IMR-90 (cell line): ENCODE data around the gene AKT2. TPM values are rescaled to one million over a fixed set of nuclear protein-coding genes. Genes with fewer than 3 reads are reported as not detected.

Experiments used
- ATAC-seq: fragments of 200-7000 bp; cut with Tn5 transposase; 2 replicates; pipeline ENCODE4 v1.9.1; 2020; ENCODE audit warnings: low read depth, mild to moderate bottlenecking, moderate library complexity
- BruUV-seq: library from RNA; stranded (reverse); fragments of 400-500 nt; replicated peaks from 2 replicates; lab custom pipeline; 2021; lab: Mats Ljungman, UMichigan
- CTCF ChIA-PET: fragments of 300-600 bp; formaldehyde crosslinking; extraction: SDS; loops from one replicate; lab custom pipeline; 2021; ENCODE audit warnings: antibody characterized with exemption; lab: Yijun Ruan, JAX
- POLR2A ChIA-PET: fragments of 300-600 bp; sonication (Branson Sonifier 250); formaldehyde crosslinking; loops from one replicate; lab custom pipeline; 2022; ENCODE audit warnings: antibody characterized with exemption; ENCODE audit not compliant: unreplicated experiment; lab: Charles Lee
- DNase-seq: peaks from one replicate; pipeline ENCODE4 v3.0.0; 2013
- H2AFZ ChIP-seq: replicated peaks from 2 replicates; pipeline ENCODE3; 2013; ENCODE audit warnings: low read length, mild to moderate bottlenecking; ENCODE audit not compliant: poor library complexity
- H2AK5ac ChIP-seq: 2 replicates; pipeline ENCODE4 v1.6.1; 2013; ENCODE audit warnings: low read depth, low read length, inconsistent platforms
- H2AK9ac ChIP-seq: replicated peaks from 2 replicates; pipeline ENCODE3; 2013; ENCODE audit warnings: mild to moderate bottlenecking, low read depth, low read length, moderate library complexity; ENCODE audit not compliant: poor library complexity
- H2BK120ac ChIP-seq: 2 replicates; pipeline ENCODE4 v1.6.1; 2013; ENCODE audit warnings: low read depth, low read length, inconsistent platforms
- H2BK15ac ChIP-seq: 3 replicates; pipeline ENCODE4 v1.6.1; 2013; ENCODE audit warnings: low read depth, low read length, inconsistent platforms
- H2BK20ac ChIP-seq: 2 replicates; pipeline ENCODE4 v1.6.1; 2013; ENCODE audit warnings: low read depth, mild to moderate bottlenecking, inconsistent platforms, low read length, moderate library complexity
- H2BK5ac ChIP-seq: 2 replicates; pipeline ENCODE4 v1.6.1; 2013; ENCODE audit warnings: mild to moderate bottlenecking, low read depth, low read length, inconsistent platforms; ENCODE audit not compliant: poor library complexity, severe bottlenecking
- H3K14ac ChIP-seq: replicated peaks from 2 replicates; pipeline ENCODE4 v1.6.1; 2013; ENCODE audit warnings: low read depth, low read length, inconsistent platforms
- H3K18ac ChIP-seq: 2 replicates; pipeline ENCODE4 v1.6.1; 2013; ENCODE audit warnings: low read depth, low read length, control low read depth
- H3K23ac ChIP-seq: 2 replicates; pipeline ENCODE4 v1.6.1; 2013; ENCODE audit warnings: low read depth, low read length, inconsistent platforms
- H3K27ac ChIP-seq: 2 replicates; pipeline ENCODE4 v1.5.1; 2013; ENCODE audit warnings: mild to moderate bottlenecking, control low read depth, low read length; ENCODE audit not compliant: insufficient read depth
- H3K27me3 ChIP-seq: 2 replicates; pipeline ENCODE4 v1.6.1; 2013; ENCODE audit warnings: low read length; ENCODE audit not compliant: control insufficient read depth, insufficient read depth
- H3K36me3 ChIP-seq: 2 replicates; pipeline ENCODE4 v1.6.1; 2013; ENCODE audit warnings: low read length, mixed read lengths; ENCODE audit not compliant: control insufficient read depth, insufficient read depth
- H3K4ac ChIP-seq: 2 replicates; pipeline ENCODE4 v1.6.1; 2013; ENCODE audit warnings: low read depth, low read length, inconsistent platforms
- H3K4me1 ChIP-seq: 2 replicates; pipeline ENCODE4 v1.6.1; 2013; ENCODE audit warnings: low read length, mixed read lengths; ENCODE audit not compliant: control insufficient read depth, insufficient read depth
- H3K4me2 ChIP-seq: 2 replicates; pipeline ENCODE4 v1.6.1; 2013; ENCODE audit warnings: low read depth, mild to moderate bottlenecking, control low read depth, low read length, moderate library complexity
- H3K4me3 ChIP-seq: 2 replicates; pipeline ENCODE4 v1.5.1; 2013; ENCODE audit warnings: low read depth, mild to moderate bottlenecking, control low read depth, low read length, moderate library complexity; ENCODE audit not compliant: insufficient read depth
- H3K56ac ChIP-seq: 2 replicates; pipeline ENCODE4 v1.6.1; 2013; ENCODE audit warnings: low read length, inconsistent platforms; ENCODE audit not compliant: insufficient read depth; ENCODE audit errors: extremely low read depth
- H3K79me1 ChIP-seq, 2 experiments: 2 replicates each; pipeline ENCODE4 v1.6.1; 2013; ENCODE audit warnings: low read length in 2 of 2, inconsistent platforms in 1 of 2, low read depth in 1 of 2
- H3K9ac ChIP-seq: 2 replicates; pipeline ENCODE4 v1.6.1; 2013; ENCODE audit warnings: low read depth, low read length, control low read depth
- H3K9me1 ChIP-seq: 2 replicates; pipeline ENCODE4 v1.6.1; 2013; ENCODE audit warnings: low read length, inconsistent platforms; ENCODE audit not compliant: insufficient read depth
- H3K9me3 ChIP-seq: 2 replicates; pipeline ENCODE4 v1.6.1; 2013; ENCODE audit warnings: low read length; ENCODE audit not compliant: control insufficient read depth, insufficient read depth
- H4K20me1 ChIP-seq: 2 replicates; pipeline ENCODE4 v1.6.1; 2013; ENCODE audit warnings: low read length, inconsistent platforms; ENCODE audit not compliant: insufficient read depth
- H4K5ac ChIP-seq: 2 replicates; pipeline ENCODE4 v1.6.1; 2013; ENCODE audit warnings: mild to moderate bottlenecking, low read depth, low read length, control low read depth
- H4K8ac ChIP-seq, 2 experiments: 2 replicates each; pipeline ENCODE4 v1.6.1; 2013; ENCODE audit warnings: low read depth in 2 of 2, low read length in 2 of 2, control low read depth in 1 of 2, inconsistent platforms in 1 of 2
- H4K91ac ChIP-seq: 2 replicates; pipeline ENCODE4 v1.6.1; 2013; ENCODE audit warnings: low read depth, low read length, inconsistent platforms; ENCODE audit not compliant: insufficient read depth
- BHLHE40 ChIP-seq: fragments of 150-350 bp; IDR thresholded peaks from 2 replicates; pipeline ENCODE4 v1.6.1; 2016; ENCODE audit warnings: mild to moderate bottlenecking, low read depth, low read length
- CEBPB ChIP-seq: IDR thresholded peaks from 2 replicates; pipeline ENCODE4 v1.6.1; 2012; ENCODE audit warnings: low read depth, low read length, improper control_type of control experiment
- CHD1 ChIP-seq: IDR thresholded peaks from 2 replicates; pipeline ENCODE4 v1.6.1; 2012; ENCODE audit warnings: low read depth, low read length, improper control_type of control experiment
- FOS ChIP-seq: fragments of 150-350 bp; IDR thresholded peaks from 2 replicates; pipeline ENCODE4 v1.6.1; 2016; ENCODE audit warnings: low read depth, low read length
- MAFK ChIP-seq: IDR thresholded peaks from 2 replicates; pipeline ENCODE4 v1.6.1; 2012; ENCODE audit warnings: low read depth, low read length, improper control_type of control experiment
- MAZ ChIP-seq: IDR thresholded peaks from 2 replicates; pipeline ENCODE4 v1.6.1; 2012; ENCODE audit warnings: low read depth, mild to moderate bottlenecking, low read length, improper control_type of control experiment, moderate library complexity, borderline replicate concordance
- MXI1 ChIP-seq: IDR thresholded peaks from 2 replicates; pipeline ENCODE4 v1.6.1; 2012; ENCODE audit warnings: low read depth, mild to moderate bottlenecking, low read length, moderate library complexity, borderline replicate concordance
- NFE2L2 ChIP-seq: fragments of 150-350 bp; IDR thresholded peaks from 2 replicates; pipeline ENCODE4 v1.6.1; 2016; ENCODE audit warnings: low read depth, mild to moderate bottlenecking, low read length
- POLR2A ChIP-seq: IDR thresholded peaks from 2 replicates; pipeline ENCODE4 v1.6.1; 2012; ENCODE audit warnings: mild to moderate bottlenecking, low read depth, low read length
- RAD21 ChIP-seq: IDR thresholded peaks from 2 replicates; pipeline ENCODE4 v1.6.1; 2012; ENCODE audit warnings: low read length, improper control_type of control experiment
- RCOR1 ChIP-seq: IDR thresholded peaks from 2 replicates; pipeline ENCODE4 v1.6.1; 2012; ENCODE audit warnings: mild to moderate bottlenecking, low read length, improper control_type of control experiment; ENCODE audit not compliant: insufficient replicate concordance
- RFX5 ChIP-seq: IDR thresholded peaks from 2 replicates; pipeline ENCODE4 v1.8.0; 2012; ENCODE audit warnings: low read depth, mild to moderate bottlenecking, low read length, moderate library complexity
- SMC3 ChIP-seq: fragments of 150-350 bp; IDR thresholded peaks from 2 replicates; pipeline ENCODE4 v1.6.1; 2016; ENCODE audit warnings: low read depth, mild to moderate bottlenecking, antibody characterized with exemption, low read length, moderate library complexity
- WGBS, 2 experiments: methylation state at CpG; one replicate each; pipeline versions ENCODE4 v1.1.5 to v1.1.7; 2013; ENCODE audit warnings: missing lambda C conversion rate in 2 of 2; ENCODE audit not compliant: insufficient read length in 1 of 2; ENCODE audit errors: extremely low coverage in 2 of 2; 5-methylcytosine and 5-hydroxymethylcytosine counted together
- dilution Hi-C: fragments of 300-500 bp; cut with HindIII; formaldehyde crosslinking; loops from one replicate; pipeline ENCODE4 v1.14.3; 2018; ENCODE audit warnings: low sequenced_read_pairs; ENCODE audit not compliant: unreplicated experiment
- in situ Hi-C: fragments of 300-500 bp; cut with MboI; formaldehyde crosslinking; loops from 3 replicates; pipeline ENCODE4 v1.14.3; 2019; ENCODE audit warnings: low sequenced_read_pairs, inconsistent platforms, mixed read lengths
- intact Hi-C: fragments of 100-400 bp; cut with micrococcal nuclease; formaldehyde crosslinking; loops from 2 replicates; pipeline ENCODE4 v1.10.0; 2022
- polyA plus RNA-seq, 3 experiments: library from polyadenylated mRNA; depleted of rRNA; stranded (reverse); fragments of >200 nt; gene quantifications; 2 replicates each; pipeline ENCODE4 v1.2.3, GENCODE V29; 2012; ENCODE audit warnings: low replicate concordance in 1 of 3
- total RNA-seq: library from RNA; depleted of rRNA; stranded (reverse); fragments of >200 nt; gene quantifications from 2 replicates; pipeline ENCODE4 v1.2.3, GENCODE V29; 2012
- TF ChIP-seq, protein P1 (sequence below): fragments of 150-350 bp; IDR thresholded peaks from 2 replicates; pipeline ENCODE4 v1.6.1; 2017; ENCODE audit warnings: mild to moderate bottlenecking, antibody characterized with exemption, low read length, low read depth
- TF ChIP-seq, protein P2 (sequence below): conservative IDR thresholded peaks from 2 replicates; pipeline ENCODE4 v1.5.1; 2012; ENCODE audit warnings: mild to moderate bottlenecking, low read depth, low read length, improper control_type of control experiment
- TF ChIP-seq, protein P3 (sequence below): fragments of 150-350 bp; IDR thresholded peaks from 2 replicates; pipeline ENCODE4 v1.6.1; 2016; ENCODE audit warnings: low read depth, mild to moderate bottlenecking, low read length, moderate library complexity, borderline replicate concordance

The AKT2 gene
- total and polyA plus RNA-seq, 2 of the 4 experiments (the other 2 are of a cell fraction): 61.5 to 104 TPM

DNA sequence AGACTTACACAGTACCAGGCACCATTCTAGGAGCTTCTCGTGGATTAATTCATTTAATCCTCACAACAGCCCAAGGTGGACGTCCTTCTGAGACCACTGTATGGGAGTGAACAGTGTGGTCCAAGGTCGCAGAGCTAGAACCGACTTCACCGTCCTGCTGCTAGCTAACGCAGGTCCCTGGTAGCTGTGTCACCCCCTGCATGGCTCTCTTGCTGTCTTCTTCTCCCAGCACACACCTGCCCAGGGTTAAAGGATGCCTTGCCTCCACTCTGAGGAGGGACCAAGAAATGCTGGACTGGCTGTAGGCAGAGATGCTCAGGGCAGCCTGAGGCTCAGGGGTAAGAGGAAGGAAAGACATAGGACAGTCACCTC lies 3.0 kb downstream of the AKT2 start:
- H3K4ac ChIP-seq: no peak overlapping the region
- no peak overlapping the region for H2BK120ac ChIP-seq
- no peak overlapping the region for H4K8ac ChIP-seq
- H3K14ac ChIP-seq: no peak overlapping the region
- no peaks in the 10 kb centered on the region for H3K9me3 ChIP-seq
- H3K79me1 ChIP-seq: peaks cover 15 to 80% of the 10 kb centered on the region in 2 experiments; a peak in 3 of 4 replicates
- no peak for DNase-seq
- H3K36me3 ChIP-seq: no peaks in the 10 kb centered on the region
- WGBS, 2 experiments: no CpG with 5 or more reads among the region's 6 CpGs
- intact Hi-C loops: no loop called here
- H2AK9ac ChIP-seq: no peak overlapping the region
- ChIA-PET CTCF (no interaction called here), POLR2A (no interaction called here)
- in situ Hi-C loops: no loop called here
- H2AFZ ChIP-seq: no peak overlapping the region
- TF ChIP-seq SMC3: no peak
- TF ChIP-seq, protein P1, sequence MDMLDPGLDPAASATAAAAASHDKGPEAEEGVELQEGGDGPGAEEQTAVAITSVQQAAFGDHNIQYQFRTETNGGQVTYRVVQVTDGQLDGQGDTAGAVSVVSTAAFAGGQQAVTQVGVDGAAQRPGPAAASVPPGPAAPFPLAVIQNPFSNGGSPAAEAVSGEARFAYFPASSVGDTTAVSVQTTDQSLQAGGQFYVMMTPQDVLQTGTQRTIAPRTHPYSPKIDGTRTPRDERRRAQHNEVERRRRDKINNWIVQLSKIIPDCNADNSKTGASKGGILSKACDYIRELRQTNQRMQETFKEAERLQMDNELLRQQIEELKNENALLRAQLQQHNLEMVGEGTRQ: no peak
- no peak for TF ChIP-seq CEBPB
- TF ChIP-seq RCOR1: no peak
- TF ChIP-seq, protein P2, sequence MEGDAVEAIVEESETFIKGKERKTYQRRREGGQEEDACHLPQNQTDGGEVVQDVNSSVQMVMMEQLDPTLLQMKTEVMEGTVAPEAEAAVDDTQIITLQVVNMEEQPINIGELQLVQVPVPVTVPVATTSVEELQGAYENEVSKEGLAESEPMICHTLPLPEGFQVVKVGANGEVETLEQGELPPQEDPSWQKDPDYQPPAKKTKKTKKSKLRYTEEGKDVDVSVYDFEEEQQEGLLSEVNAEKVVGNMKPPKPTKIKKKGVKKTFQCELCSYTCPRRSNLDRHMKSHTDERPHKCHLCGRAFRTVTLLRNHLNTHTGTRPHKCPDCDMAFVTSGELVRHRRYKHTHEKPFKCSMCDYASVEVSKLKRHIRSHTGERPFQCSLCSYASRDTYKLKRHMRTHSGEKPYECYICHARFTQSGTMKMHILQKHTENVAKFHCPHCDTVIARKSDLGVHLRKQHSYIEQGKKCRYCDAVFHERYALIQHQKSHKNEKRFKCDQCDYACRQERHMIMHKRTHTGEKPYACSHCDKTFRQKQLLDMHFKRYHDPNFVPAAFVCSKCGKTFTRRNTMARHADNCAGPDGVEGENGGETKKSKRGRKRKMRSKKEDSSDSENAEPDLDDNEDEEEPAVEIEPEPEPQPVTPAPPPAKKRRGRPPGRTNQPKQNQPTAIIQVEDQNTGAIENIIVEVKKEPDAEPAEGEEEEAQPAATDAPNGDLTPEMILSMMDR: no peak
- TF ChIP-seq MAZ: no peak
- TF ChIP-seq NFE2L2: no peak
- no peak for TF ChIP-seq RFX5
- TF ChIP-seq MXI1: no peak
- no peak for TF ChIP-seq FOS
- TF ChIP-seq, protein P3, sequence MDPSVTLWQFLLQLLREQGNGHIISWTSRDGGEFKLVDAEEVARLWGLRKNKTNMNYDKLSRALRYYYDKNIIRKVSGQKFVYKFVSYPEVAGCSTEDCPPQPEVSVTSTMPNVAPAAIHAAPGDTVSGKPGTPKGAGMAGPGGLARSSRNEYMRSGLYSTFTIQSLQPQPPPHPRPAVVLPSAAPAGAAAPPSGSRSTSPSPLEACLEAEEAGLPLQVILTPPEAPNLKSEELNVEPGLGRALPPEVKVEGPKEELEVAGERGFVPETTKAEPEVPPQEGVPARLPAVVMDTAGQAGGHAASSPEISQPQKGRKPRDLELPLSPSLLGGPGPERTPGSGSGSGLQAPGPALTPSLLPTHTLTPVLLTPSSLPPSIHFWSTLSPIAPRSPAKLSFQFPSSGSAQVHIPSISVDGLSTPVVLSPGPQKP: no peak
- TF ChIP-seq CHD1: no peak
- TF ChIP-seq RAD21: no peak
- TF ChIP-seq POLR2A: no peak
- TF ChIP-seq MAFK: no peak
- TF ChIP-seq BHLHE40: no peak
- no peaks in the 10 kb centered on the region for H3K27me3 ChIP-seq
- H4K20me1 ChIP-seq: peaks cover 70% of the 10 kb centered on the region
- H2AK5ac ChIP-seq: no peak overlapping the region
- dilution Hi-C loops: no loop called here
- H3K27ac ChIP-seq: no peak overlapping the region
- H2BK5ac ChIP-seq: no peak overlapping the region
- H3K4me3 ChIP-seq: no peak overlapping the region
- no peak overlapping the region for H3K4me2 ChIP-seq
- H3K9ac ChIP-seq: no peak overlapping the region
- H3K23ac ChIP-seq: no peak overlapping the region
- no peak overlapping the region for H4K5ac ChIP-seq
- H3K9me1 ChIP-seq: peaks cover 25% of the 10 kb centered on the region
- H3K4me1 ChIP-seq: peaks cover 33% of the 10 kb centered on the region
- no peak overlapping the region for H4K91ac ChIP-seq
- no peak overlapping the region for H2BK20ac ChIP-seq
- no peak overlapping the region for H3K18ac ChIP-seq
- no peak for ATAC-seq
- no TSS peak for BruUV-seq
- no peak overlapping the region for H3K56ac ChIP-seq
- H2BK15ac ChIP-seq: no peak overlapping the region
